Hypothalamus (tissue), 51 donors: ENCODE results near the gene CBX2.
"Not testable (repeated sequence)": the region's sequence is repeated elsewhere in the genome, so short reads cannot be mapped to it uniquely, and the experiment has no call there.

Source experiments
- DNase-seq, 51 donors: peaks; one replicate each; lab custom pipeline; 2025; lab: John Stamatoyannopoulos, UW

Gene CBX2

GRCh38 chr17:79765708-79766107, 12.2 kb upstream of the CBX2 start:
- DNase-seq: no peak

GRCh38 chr17:79769570-79770506, 8.1 kb upstream of the CBX2 start:
- no peak for DNase-seq

GRCh38 chr17:79771276-79771675, 6.7 kb upstream of the CBX2 start:
- DNase-seq: no peak

GRCh38 chr17:79772726-79773125, 5.2 kb upstream of the CBX2 start:
- not testable (repeated sequence) for DNase-seq

GRCh38 chr17:79774561-79774975, 3.4 kb upstream of the CBX2 start:
- no peak for DNase-seq

- DNase-seq: no peak
Measured at GRCh38 chr17:79775632-79776031, 2.3 kb upstream of the CBX2 start.

- DNase-seq: no peak
Measured at GRCh38 chr17:79776376-79777119, 1.4 kb upstream of the CBX2 start.

GRCh38 chr17:79777120-79777893, 641 bp upstream of the CBX2 start:
- peak in 22 of 51 donors; percentile 31 to 80 (median 54) for DNase-seq

GRCh38 chr17:79778504-79779083, 646 bp downstream of the CBX2 start:
- DNase-seq: no peak

- no peak for DNase-seq
Measured at GRCh38 chr17:79779084-79779529, 1.2 kb downstream of the CBX2 start.

- DNase-seq: no peak
Measured at GRCh38 chr17:79779661-79780365, 1.9 kb downstream of the CBX2 start.

- DNase-seq: no peak
Measured at GRCh38 chr17:79781012-79781650, 3.2 kb downstream of the CBX2 start.

- DNase-seq: no peak
Measured at GRCh38 chr17:79781736-79782575, 4.0 kb downstream of the CBX2 start.

- DNase-seq: no peak
Measured at GRCh38 chr17:79783891-79784290, 5.9 kb downstream of the CBX2 start.

- no peak for DNase-seq
Measured at GRCh38 chr17:79784353-79785016, 6.5 kb downstream of the CBX2 start.

GRCh38 chr17:79785017-79785899, 7.3 kb downstream of the CBX2 start:
- no peak for DNase-seq
